ENCODE results near the gene KLHDC8A.
A peak's percentile ranks its signal among the peaks of the same experiment; 100 is the strongest.
"Not testable (repeated sequence)": the region's sequence is repeated elsewhere in the genome, so short reads cannot be mapped to it uniquely, and the experiment has no call there.

KLHDC8A gene

GRCh38 chr1:205356440-205357139 is at the start of gene KLHDC8A:
Gene KLHDC8A, minus strand, starts transcription at chr1:205356922. Its CDS starts 13,318 bp downstream, at chr1:205343604.
- Mint-ChIP-seq H3K9me3 (no peaks in the 10 kb centered on the region), H3K27me3 (peaks cover 20% of the 10 kb centered on the region), H3K27ac (no peak within 1 kb of the TSS), H3K4me3 (no peak within 1 kb of the TSS), H3K4me1 (no peaks in the 10 kb centered on the region)
- DNase-seq = no peak
- no peak for ATAC-seq

GRCh38 chr1:205406252-205406651 is 49.5 kb upstream of the KLHDC8A start:
- ATAC-seq, DNase-seq, H3K9me3 Mint-ChIP-seq, H3K27ac Mint-ChIP-seq, H3K4me3 Mint-ChIP-seq, H3K27me3 Mint-ChIP-seq: not testable (repeated sequence)
- H3K4me1 Mint-ChIP-seq = peaks cover 12% of the 10 kb centered on the region

- H3K27ac Mint-ChIP-seq, H3K9me3 Mint-ChIP-seq, ATAC-seq, H3K27me3 Mint-ChIP-seq, H3K4me3 Mint-ChIP-seq, DNase-seq: not testable (repeated sequence)
- peaks cover 12% of the 10 kb centered on the region for H3K4me1 Mint-ChIP-seq
Measured at GRCh38 chr1:205404484-205404883, 47.8 kb upstream of the KLHDC8A start.

- Mint-ChIP-seq H3K4me1 (peaks cover 4% of the 10 kb centered on the region), H3K27ac (no peak overlapping the region), H3K27me3 (peaks cover 15% of the 10 kb centered on the region), H3K9me3 (no peaks in the 10 kb centered on the region), H3K4me3 (no peak overlapping the region)
- no peak for DNase-seq
- no peak for ATAC-seq
Measured at GRCh38 chr1:205398586-205398985, 41.9 kb upstream of the KLHDC8A start.

GRCh38 chr1:205396967-205397616 is 40.4 kb upstream of the KLHDC8A start:
- no peak overlapping the region for H3K4me3 Mint-ChIP-seq
- H3K4me1 Mint-ChIP-seq = peaks cover 4% of the 10 kb centered on the region
- H3K27ac Mint-ChIP-seq = no peak overlapping the region
- DNase-seq (peak; percentile 25 to 26), ATAC-seq (peak; percentile 48)
- H3K27me3 Mint-ChIP-seq = peaks cover 18% of the 10 kb centered on the region
- H3K9me3 Mint-ChIP-seq = no peaks in the 10 kb centered on the region

GRCh38 chr1:205395616-205396015 is 38.9 kb upstream of the KLHDC8A start:
- Mint-ChIP-seq H3K27ac (no peak overlapping the region), H3K27me3 (peaks cover 33% of the 10 kb centered on the region), H3K4me1 (peaks cover 4% of the 10 kb centered on the region), H3K9me3 (no peaks in the 10 kb centered on the region), H3K4me3 (no peak overlapping the region)
- DNase-seq (no peak), ATAC-seq (no peak)

- Mint-ChIP-seq H3K4me1 (peaks cover 4% of the 10 kb centered on the region), H3K4me3 (no peak overlapping the region), H3K9me3 (no peaks in the 10 kb centered on the region), H3K27ac (no peak overlapping the region), H3K27me3 (peaks cover 46% of the 10 kb centered on the region)
- ATAC-seq (no peak), DNase-seq (no peak)
Measured at GRCh38 chr1:205392650-205393049, 35.9 kb upstream of the KLHDC8A start.

- Mint-ChIP-seq H3K4me3 (no peak overlapping the region), H3K4me1 (no peaks in the 10 kb centered on the region), H3K27me3 (peaks cover 43% of the 10 kb centered on the region), H3K27ac (no peak overlapping the region), H3K9me3 (no peaks in the 10 kb centered on the region)
- DNase-seq (no peak), ATAC-seq (no peak)
Measured at GRCh38 chr1:205391386-205391785, 34.7 kb upstream of the KLHDC8A start.

- no peak for DNase-seq
- Mint-ChIP-seq H3K27me3 (peaks cover 30% of the 10 kb centered on the region), H3K4me3 (no peak overlapping the region), H3K4me1 (no peaks in the 10 kb centered on the region), H3K27ac (no peak overlapping the region), H3K9me3 (no peaks in the 10 kb centered on the region)
- no peak for ATAC-seq
Measured at GRCh38 chr1:205387845-205388244, 31.1 kb upstream of the KLHDC8A start.

- DNase-seq = not testable (repeated sequence)
Measured at GRCh38 chr1:205382990-205383389, 26.3 kb upstream of the KLHDC8A start.

GRCh38 chr1:205382561-205382960 is 25.8 kb upstream of the KLHDC8A start:
- no peaks in the 10 kb centered on the region for H3K9me3 Mint-ChIP-seq
- DNase-seq = no peak
- ATAC-seq = no peak
- H3K4me3 Mint-ChIP-seq = no peak overlapping the region
- H3K27ac Mint-ChIP-seq = no peak overlapping the region
- H3K4me1 Mint-ChIP-seq = no peaks in the 10 kb centered on the region
- H3K27me3 Mint-ChIP-seq = peaks cover 19% of the 10 kb centered on the region

More at GRCh38 chr1:205382990-205383389, 26.3 kb upstream of the KLHDC8A start:
- not testable (repeated sequence) for ATAC-seq, H3K9me3 Mint-ChIP-seq, H3K27ac Mint-ChIP-seq, H3K4me1 Mint-ChIP-seq, H3K4me3 Mint-ChIP-seq
- peaks cover 14% of the 10 kb centered on the region for H3K27me3 Mint-ChIP-seq

GRCh38 chr1:205381305-205381704 is 24.6 kb upstream of the KLHDC8A start:
- DNase-seq (no peak), ATAC-seq (no peak)
- H3K4me3 Mint-ChIP-seq = no peak overlapping the region
- H3K4me1 Mint-ChIP-seq = no peaks in the 10 kb centered on the region
- peaks cover 29% of the 10 kb centered on the region for H3K27me3 Mint-ChIP-seq
- no peak overlapping the region for H3K27ac Mint-ChIP-seq
- H3K9me3 Mint-ChIP-seq = no peaks in the 10 kb centered on the region

GRCh38 chr1:205380882-205381281 is 24.2 kb upstream of the KLHDC8A start:
- H3K4me3 Mint-ChIP-seq = no peak overlapping the region
- H3K9me3 Mint-ChIP-seq = no peaks in the 10 kb centered on the region
- H3K27me3 Mint-ChIP-seq = peaks cover 34% of the 10 kb centered on the region
- no peak overlapping the region for H3K27ac Mint-ChIP-seq
- DNase-seq (no peak), ATAC-seq (no peak)
- no peaks in the 10 kb centered on the region for H3K4me1 Mint-ChIP-seq

- ATAC-seq (no peak), DNase-seq (no peak)
- Mint-ChIP-seq H3K27ac (no peak overlapping the region), H3K4me1 (peaks cover 8% of the 10 kb centered on the region), H3K27me3 (peaks cover 46% of the 10 kb centered on the region), H3K9me3 (no peaks in the 10 kb centered on the region), H3K4me3 (no peak overlapping the region)
Measured at GRCh38 chr1:205379056-205379455, 22.3 kb upstream of the KLHDC8A start.

- Mint-ChIP-seq H3K27ac (no peak overlapping the region), H3K27me3 (peaks cover 57% of the 10 kb centered on the region), H3K4me3 (no peak overlapping the region), H3K9me3 (no peaks in the 10 kb centered on the region), H3K4me1 (peaks cover 12% of the 10 kb centered on the region)
- DNase-seq = no peak
- ATAC-seq = no peak
Measured at GRCh38 chr1:205377355-205377754, 20.6 kb upstream of the KLHDC8A start.

- DNase-seq (no peak), ATAC-seq (no peak)
- Mint-ChIP-seq H3K4me3 (no peak overlapping the region), H3K4me1 (peaks cover 12% of the 10 kb centered on the region), H3K9me3 (no peaks in the 10 kb centered on the region), H3K27me3 (peaks cover 57% of the 10 kb centered on the region), H3K27ac (no peak overlapping the region)
Measured at GRCh38 chr1:205376739-205377138, 20.0 kb upstream of the KLHDC8A start.
